HG03108 (cell line): Measurements from ENCODE around the gene MASP2.
"Not testable (repeated sequence)": the region's sequence is repeated elsewhere in the genome, so short reads cannot be mapped to it uniquely, and the experiment has no call there.

Experiments used
- ATAC-seq: cut with Tn5 transposase; IDR thresholded peaks from one replicate; pipeline ENCODE4 v1.9.1; 2021; ENCODE audit warnings: moderate library complexity; ENCODE audit not compliant: unreplicated experiment

Gene MASP2

GRCh38 chr1:10992004-10992403 is 55.0 kb downstream of the MASP2 start:
- ATAC-seq: not testable (repeated sequence)

GRCh38 chr1:10990828-10991227 is 56.2 kb downstream of the MASP2 start:
- no peak for ATAC-seq

GRCh38 chr1:10989920-10990516 is 57.0 kb downstream of the MASP2 start:
- ATAC-seq: not testable (repeated sequence)

GRCh38 chr1:10989095-10989494 is 57.9 kb downstream of the MASP2 start:
- no peak for ATAC-seq

GRCh38 chr1:10987840-10988417 is 59.1 kb downstream of the MASP2 start:
- no peak for ATAC-seq

- ATAC-seq: no peak
Observed at GRCh38 chr1:10986525-10986890, 60.5 kb downstream of the MASP2 start.

- no peak for ATAC-seq
Observed at GRCh38 chr1:10980841-10981727, 66.0 kb downstream of the MASP2 start.

GRCh38 chr1:10980094-10980577 is 66.9 kb downstream of the MASP2 start:
- no peak for ATAC-seq

- no peak for ATAC-seq
Observed at GRCh38 chr1:10979483-10979920, 67.5 kb downstream of the MASP2 start.

GRCh38 chr1:10978719-10979118 is 68.3 kb downstream of the MASP2 start:
- no peak for ATAC-seq
